ENCODE results near the gene STATH.

Gene STATH

DNA sequence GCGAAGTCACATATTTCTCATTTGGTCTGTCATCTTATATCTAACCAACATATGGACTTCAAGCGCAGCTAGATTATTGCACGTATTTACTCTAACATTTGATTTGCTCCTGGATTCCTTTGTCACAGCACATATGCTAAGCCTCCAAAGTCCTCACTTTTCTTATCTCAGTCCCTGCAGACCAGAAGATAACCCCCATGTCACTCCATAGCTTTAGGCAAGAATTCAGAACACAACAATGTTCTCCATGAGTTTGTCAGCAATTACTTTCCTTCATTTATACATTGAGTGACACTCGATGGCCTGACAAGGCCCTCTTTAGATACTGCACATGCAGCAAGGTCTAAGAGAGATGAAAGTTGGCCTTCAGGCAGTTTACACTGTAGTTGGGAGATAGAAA is 4.8 kb upstream of the STATH start:
- Histone ChIP-seq H3F3A (ENCODE audit: insufficient read depth) (no peaks in the 10 kb centered on the region), H3K4me3 (ENCODE audit: insufficient read depth, low read length, poor library complexity, severe bottlenecking) (no peak overlapping the region), H2AFZ (ENCODE audit: low read depth, low read length, severe bottlenecking) (no peak overlapping the region), H3K4me2 (ENCODE audit: low read depth, low read length, poor library complexity, severe bottlenecking) (no peak overlapping the region), H3K27me3 (ENCODE audit: low read length) (no peaks in the 10 kb centered on the region), H3K9me3 (ENCODE audit: insufficient read depth, low read length) (no peaks in the 10 kb centered on the region), H3K36me3 (ENCODE audit: low read length) (no peaks in the 10 kb centered on the region), H3K9ac (ENCODE audit: low read length) (no peak overlapping the region), H3K27ac (ENCODE audit: low read depth, low read length) (no peak overlapping the region), H3K9me2 (replicated peaks; ENCODE audit: insufficient read depth, low read length) (no peaks in the 10 kb centered on the region), H4K20me1 (ENCODE audit: low read depth, low read length) (no peaks in the 10 kb centered on the region), H3K79me2 (ENCODE audit: insufficient read depth, low read length) (no peaks in the 10 kb centered on the region)
- TF ChIP-seq, protein P1, sequence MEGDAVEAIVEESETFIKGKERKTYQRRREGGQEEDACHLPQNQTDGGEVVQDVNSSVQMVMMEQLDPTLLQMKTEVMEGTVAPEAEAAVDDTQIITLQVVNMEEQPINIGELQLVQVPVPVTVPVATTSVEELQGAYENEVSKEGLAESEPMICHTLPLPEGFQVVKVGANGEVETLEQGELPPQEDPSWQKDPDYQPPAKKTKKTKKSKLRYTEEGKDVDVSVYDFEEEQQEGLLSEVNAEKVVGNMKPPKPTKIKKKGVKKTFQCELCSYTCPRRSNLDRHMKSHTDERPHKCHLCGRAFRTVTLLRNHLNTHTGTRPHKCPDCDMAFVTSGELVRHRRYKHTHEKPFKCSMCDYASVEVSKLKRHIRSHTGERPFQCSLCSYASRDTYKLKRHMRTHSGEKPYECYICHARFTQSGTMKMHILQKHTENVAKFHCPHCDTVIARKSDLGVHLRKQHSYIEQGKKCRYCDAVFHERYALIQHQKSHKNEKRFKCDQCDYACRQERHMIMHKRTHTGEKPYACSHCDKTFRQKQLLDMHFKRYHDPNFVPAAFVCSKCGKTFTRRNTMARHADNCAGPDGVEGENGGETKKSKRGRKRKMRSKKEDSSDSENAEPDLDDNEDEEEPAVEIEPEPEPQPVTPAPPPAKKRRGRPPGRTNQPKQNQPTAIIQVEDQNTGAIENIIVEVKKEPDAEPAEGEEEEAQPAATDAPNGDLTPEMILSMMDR (IDR thresholded peaks at IDR 0.05; ENCODE audit: insufficient read depth, low read length, poor library complexity, severe bottlenecking): no peak
- no peak for TF ChIP-seq EZH2phosphoT487 (conservative IDR thresholded peaks at IDR 0.05; ENCODE audit: low read length)

DNA sequence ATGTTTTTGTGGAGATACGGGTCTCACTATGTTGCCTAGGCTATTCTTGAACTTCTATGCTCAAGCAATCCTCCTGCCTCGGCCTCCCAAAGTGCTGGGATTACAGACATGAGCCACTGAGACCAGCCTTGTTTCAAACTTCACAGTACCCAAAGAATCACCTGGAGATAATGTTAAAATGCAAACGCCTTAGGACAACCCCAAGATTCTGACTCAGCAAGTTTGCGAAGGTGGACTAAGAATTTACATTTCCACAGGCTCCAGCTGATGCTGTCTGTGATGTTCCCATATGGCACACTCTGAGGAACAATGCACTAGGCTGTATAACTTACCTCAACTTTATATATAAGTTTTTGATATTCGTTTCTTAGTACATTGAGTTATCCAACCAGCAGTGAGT is 984 bp upstream of the STATH start:
- Histone ChIP-seq H3K9me3 (ENCODE audit: insufficient read depth, low read length) (no peaks in the 10 kb centered on the region), H3K9ac (ENCODE audit: low read length) (no peak overlapping the region), H3K27ac (ENCODE audit: low read depth, low read length) (no peak overlapping the region), H3K36me3 (ENCODE audit: low read length) (no peaks in the 10 kb centered on the region), H3K4me2 (ENCODE audit: low read depth, low read length, poor library complexity, severe bottlenecking) (no peak overlapping the region), H3K79me2 (ENCODE audit: insufficient read depth, low read length) (no peaks in the 10 kb centered on the region), H4K20me1 (ENCODE audit: low read depth, low read length) (no peaks in the 10 kb centered on the region), H3F3A (ENCODE audit: insufficient read depth) (no peaks in the 10 kb centered on the region), H3K9me2 (replicated peaks; ENCODE audit: insufficient read depth, low read length) (no peaks in the 10 kb centered on the region), H3K4me3 (ENCODE audit: insufficient read depth, low read length, poor library complexity, severe bottlenecking) (no peak overlapping the region), H2AFZ (ENCODE audit: low read depth, low read length, severe bottlenecking) (no peak overlapping the region), H3K27me3 (ENCODE audit: low read length) (no peaks in the 10 kb centered on the region)
- TF ChIP-seq EZH2phosphoT487 (conservative IDR thresholded peaks at IDR 0.05; ENCODE audit: low read length): no peak
- TF ChIP-seq, protein P1 (IDR thresholded peaks at IDR 0.05; ENCODE audit: insufficient read depth, low read length, poor library complexity, severe bottlenecking): no peak

DNA sequence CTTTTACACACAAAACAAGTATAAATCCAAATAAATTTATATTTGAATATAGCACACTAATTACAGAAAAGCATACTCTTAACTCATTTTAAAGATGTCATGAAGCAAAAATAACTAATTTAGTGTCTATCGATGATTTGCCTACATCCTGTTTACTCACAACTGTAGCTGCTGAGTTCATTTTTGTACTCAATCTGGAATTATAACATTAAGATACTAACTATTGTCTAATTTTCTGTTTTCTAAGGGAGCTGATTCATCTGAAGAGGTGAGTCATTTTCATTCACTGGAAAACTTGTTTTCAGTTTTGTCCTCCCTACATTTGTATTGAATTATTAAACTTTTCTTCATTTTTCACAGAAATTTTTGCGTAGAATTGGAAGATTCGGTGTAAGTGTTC is 3.7 kb downstream of the STATH start:
- no peak overlapping the region for H3K4me2 ChIP-seq (ENCODE audit: low read depth, low read length, poor library complexity, severe bottlenecking)
- no peaks in the 10 kb centered on the region for H3K27me3 ChIP-seq (ENCODE audit: low read length)
- no peaks in the 10 kb centered on the region for H4K20me1 ChIP-seq (ENCODE audit: low read depth, low read length)
- no peak for TF ChIP-seq EZH2phosphoT487 (conservative IDR thresholded peaks at IDR 0.05; ENCODE audit: low read length)
- TF ChIP-seq, protein P1 (IDR thresholded peaks at IDR 0.05; ENCODE audit: insufficient read depth, low read length, poor library complexity, severe bottlenecking): no peak
- H3K36me3 ChIP-seq (ENCODE audit: low read length): no peaks in the 10 kb centered on the region
- no peak overlapping the region for H3K9ac ChIP-seq (ENCODE audit: low read length)
- H3K4me3 ChIP-seq (ENCODE audit: insufficient read depth, low read length, poor library complexity, severe bottlenecking): no peak overlapping the region
- H3K27ac ChIP-seq (ENCODE audit: low read depth, low read length): no peak overlapping the region
- H3K9me3 ChIP-seq (ENCODE audit: insufficient read depth, low read length): no peaks in the 10 kb centered on the region
- no peaks in the 10 kb centered on the region for H3K79me2 ChIP-seq (ENCODE audit: insufficient read depth, low read length)
- no peaks in the 10 kb centered on the region for H3K9me2 ChIP-seq (replicated peaks; ENCODE audit: insufficient read depth, low read length)
- H3F3A ChIP-seq (ENCODE audit: insufficient read depth): no peaks in the 10 kb centered on the region
- H2AFZ ChIP-seq (ENCODE audit: low read depth, low read length, severe bottlenecking): no peak overlapping the region
